ENCODE measurements around the gene TGIF1.
"Not testable (repeated sequence)": the region's sequence is repeated elsewhere in the genome, so short reads cannot be mapped to it uniquely, and the experiment has no call there.

The TGIF1 gene

DNA sequence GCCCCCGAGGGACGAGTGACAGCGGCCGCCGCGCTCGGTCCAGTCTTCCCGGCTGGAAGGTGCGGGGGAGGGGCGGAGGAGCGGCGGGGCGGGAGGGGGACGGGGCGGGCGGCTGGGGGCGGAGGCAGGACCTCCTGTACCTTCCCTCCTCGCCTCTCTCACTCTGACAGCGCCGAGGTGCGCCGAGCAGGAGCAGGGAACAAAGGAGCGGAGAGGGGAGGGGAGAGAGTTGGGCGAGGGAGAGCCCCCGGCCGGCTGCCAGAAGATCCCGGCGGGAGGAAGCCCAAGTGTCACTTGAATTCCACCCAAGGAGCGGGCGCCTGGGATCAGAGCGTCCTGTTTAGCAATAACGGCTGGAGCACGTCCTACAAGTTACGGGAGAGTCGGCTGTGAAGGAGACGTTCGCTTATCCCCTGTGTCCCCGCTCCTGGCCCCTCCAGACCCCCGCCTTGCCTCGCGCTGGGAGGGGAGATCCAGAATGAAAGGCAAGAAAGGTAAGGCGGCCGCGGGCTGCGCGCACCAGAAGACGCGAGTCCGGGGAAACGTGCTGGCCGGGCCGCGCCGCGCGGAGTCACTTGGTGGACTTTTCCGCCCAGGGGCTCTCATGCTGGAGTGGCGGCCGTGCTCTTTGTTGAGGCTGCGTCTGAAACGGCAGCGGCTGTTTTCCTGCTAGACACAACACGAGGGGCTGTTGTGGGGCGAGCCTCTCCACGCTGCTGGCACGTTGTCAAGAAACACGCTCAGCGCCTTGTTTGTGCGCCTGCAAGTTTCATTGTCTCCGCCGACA lies at the start of gene TGIF1:
TSS of gene TGIF1 (plus strand) at position 161 of the 787 bp plus-strand sequence. CDS start at position 479, 318 bp downstream.
- DNase-seq = peak; percentile 83

DNA sequence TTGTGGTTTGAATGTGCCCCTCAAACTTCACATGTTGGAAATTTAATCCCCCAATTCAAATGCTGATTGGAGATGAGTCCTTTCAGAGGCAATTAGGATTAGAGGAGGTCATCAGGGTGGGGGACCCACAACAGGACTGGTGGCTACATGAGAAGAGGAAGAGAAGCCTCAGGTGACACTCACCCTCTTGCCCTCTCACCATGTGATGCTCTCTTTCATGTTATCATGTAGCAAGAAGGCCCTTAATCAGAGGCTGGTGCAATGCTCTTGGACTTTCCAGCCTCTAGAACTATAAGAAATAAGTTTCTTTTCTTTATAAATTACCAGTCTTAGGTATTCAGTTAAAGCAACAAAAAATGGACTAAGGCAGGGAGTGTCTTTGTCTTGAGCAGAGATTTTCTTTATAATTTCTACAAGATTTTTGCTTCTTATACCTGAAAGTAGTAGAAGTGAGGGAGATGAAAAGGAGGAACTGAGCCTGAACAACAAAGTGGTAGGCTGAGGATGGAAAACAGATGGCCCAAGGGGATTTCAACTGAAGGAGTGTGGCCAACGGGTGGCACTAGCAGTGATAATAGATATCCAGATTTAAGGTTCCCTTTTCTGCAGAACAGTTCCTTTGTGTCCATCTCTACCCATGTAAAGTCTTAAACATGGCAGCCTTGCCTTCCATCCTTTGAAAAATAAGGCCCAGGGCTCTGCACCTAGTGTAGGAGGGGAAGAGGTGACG lies 49.2 kb upstream of the TGIF1 start:
- no peak for DNase-seq

GRCh38 chr18:3401669-3402620 lies 48.0 kb upstream of the TGIF1 start:
- DNase-seq = no peak

DNA sequence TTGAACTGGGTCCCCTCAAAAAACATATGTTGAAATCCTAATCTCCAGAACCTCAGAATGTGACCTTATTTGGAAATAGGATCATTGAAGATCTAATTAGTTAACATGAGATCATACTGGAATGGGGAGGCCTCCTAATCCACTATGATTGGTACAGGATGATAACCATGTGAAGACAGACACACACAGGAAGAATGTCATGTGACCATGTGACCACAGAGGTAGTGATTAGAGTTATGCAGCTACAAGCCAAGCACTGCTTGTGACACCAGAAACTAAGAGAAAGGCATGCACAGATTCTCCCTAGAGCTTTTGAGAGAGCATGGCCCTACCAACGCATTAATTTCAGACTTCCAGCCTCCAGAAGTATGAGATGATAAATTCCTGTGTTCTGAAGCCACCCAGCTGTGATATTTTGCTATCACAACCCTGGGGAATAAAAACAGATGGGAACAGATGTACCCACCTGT lies 47.0 kb upstream of the TGIF1 start:
- peak; percentile 31 for DNase-seq

DNA sequence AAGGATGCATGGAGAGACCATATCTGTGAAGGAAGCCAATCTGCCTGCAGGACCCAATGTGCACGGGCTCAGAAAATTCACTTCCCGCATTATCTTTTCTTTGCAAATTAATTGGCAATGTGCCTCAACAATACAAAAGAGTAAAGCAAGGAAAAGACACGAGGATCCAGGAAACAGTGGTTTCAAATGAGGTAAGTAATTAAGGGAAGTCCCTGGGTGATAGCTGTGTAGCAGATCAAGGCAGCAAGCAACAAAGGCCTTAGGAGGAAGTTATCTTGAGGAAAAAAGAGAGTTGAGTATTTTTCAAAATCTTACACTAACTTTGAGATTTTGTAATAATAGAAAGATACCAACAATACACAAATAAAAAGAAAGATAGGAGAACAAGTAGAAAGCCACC lies 44.3 kb upstream of the TGIF1 start:
- no peak for DNase-seq

DNA sequence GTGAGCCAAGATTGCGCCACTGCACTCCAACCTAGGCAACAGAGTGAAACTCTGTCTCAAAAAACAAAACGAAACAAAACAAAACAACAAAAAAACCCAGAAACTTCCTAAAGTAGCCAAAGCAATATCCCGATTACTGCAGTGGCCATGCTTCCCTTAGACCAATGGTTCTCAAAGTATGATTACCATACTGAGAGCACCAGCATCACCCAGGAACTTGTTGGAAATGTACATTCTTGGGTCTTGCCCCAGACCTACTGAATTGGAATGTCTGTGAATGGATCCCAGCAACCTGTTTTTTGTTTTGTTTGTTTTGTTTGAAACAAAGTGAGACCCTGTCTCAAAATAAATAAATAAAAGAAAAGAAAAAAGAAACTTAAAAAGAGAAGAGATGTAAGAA lies 41.9 kb upstream of the TGIF1 start:
- no peak for DNase-seq

DNA sequence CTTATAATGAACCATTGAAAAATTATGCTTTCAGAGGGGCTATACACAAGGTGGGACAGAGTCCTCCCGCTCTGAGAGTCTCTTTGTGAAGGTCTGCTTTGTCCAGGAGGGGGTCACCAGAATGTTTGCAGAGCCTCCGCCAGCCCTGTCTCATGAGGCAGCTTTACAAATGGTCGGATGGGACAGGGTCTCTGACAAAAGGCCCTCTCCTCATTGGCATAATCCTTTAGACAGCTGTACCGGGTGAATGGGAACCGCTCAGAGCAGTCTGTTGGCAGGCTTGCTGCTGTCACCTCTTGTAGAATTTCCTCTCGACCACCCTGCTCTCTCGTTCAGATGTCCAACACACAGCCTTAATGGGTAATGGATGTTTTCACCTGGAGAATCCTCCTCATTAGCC lies 40.2 kb upstream of the TGIF1 start:
- DNase-seq = no peak

- DNase-seq = no peak
Measured at GRCh38 chr18:3410273-3410672, 39.7 kb upstream of the TGIF1 start.

- not testable (repeated sequence) for DNase-seq
Measured at GRCh38 chr18:3410876-3411275, 39.1 kb upstream of the TGIF1 start.

DNA sequence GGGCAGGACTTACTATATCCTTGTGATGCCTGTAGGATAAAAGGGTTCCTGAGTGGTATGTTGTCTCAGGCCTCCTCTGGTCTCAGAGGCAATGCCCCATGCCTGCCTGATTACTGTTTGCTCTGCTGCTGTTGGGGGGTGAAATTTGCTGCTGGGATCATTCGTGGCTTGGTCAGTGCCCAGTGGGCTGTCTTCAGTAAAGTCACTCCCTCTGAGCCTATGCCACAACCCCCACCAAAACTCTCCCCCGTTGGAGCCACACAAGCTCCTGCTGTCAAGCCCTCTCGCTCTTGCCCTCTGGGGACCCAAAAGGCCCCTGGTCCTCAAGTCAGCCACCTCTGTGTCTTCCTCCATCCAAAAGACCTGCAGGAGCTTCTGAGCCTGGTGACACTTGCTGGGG lies 38.6 kb upstream of the TGIF1 start:
- DNase-seq = no peak

- peak; percentile 36 for DNase-seq
Measured at GRCh38 chr18:3411854-3412268, 38.1 kb upstream of the TGIF1 start.

DNA sequence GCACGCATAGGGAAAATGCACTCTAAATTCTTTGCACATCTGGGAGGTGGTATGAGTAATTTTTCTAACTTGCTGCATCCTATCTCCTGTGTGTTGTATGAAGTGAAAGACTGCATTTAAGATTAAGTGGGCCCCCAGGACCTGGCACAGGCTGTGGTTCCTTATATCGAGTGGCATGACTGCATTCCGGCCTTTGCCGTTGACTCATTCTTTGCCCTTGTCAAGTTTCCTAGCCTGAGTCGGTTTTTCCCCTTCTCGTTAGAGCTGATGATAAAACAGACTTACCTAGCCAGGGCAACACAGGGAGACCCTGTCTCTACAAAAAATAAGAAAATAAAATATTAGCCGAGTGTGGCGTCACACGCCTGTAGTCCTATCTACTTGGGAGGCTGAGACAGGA lies 37.4 kb upstream of the TGIF1 start:
- not testable (repeated sequence) for DNase-seq

GRCh38 chr18:3415110-3415509 lies 34.9 kb upstream of the TGIF1 start:
- DNase-seq = no peak

DNA sequence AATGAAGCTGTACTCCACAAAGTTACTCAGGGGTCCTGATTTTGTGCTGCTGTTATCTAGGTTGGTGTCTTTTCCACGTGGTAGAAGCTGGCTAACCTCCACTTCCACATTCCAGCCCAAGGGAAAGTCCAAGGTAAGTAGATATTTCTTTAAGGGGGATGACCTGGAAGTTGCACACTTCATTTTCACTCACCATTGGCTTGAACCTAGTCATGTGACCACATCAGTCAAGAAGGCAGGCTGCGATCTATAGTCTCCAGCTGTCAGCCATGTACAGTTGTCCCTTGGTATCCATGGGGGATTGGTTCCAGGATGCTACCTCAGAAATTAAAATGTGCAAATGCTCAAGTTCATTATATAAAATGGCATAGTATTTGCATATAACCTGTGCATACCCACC lies 31.9 kb upstream of the TGIF1 start:
- no peak for DNase-seq

GRCh38 chr18:3420919-3421279 lies 29.1 kb upstream of the TGIF1 start:
- no peak for DNase-seq

DNA sequence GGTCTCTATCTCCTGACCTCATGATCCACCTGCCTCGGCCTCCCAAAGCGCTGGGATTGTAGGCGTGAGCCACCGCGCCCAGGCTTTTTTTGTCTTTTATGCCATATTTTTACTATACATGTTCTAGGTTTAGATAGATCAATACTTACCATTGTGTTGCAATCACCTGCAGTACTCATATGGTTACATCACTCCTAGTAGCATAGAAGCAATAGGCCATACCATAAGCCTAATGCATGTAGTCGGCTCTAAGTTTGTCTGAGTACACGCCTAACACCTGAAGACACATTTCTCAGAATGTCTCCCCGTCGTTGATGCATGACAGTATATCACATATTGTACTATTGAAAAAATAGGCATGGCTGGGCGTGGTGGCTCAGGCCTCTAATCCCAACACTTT lies 27.1 kb upstream of the TGIF1 start:
- no peak for DNase-seq

GRCh38 chr18:3424280-3424890 lies 25.6 kb upstream of the TGIF1 start:
- no peak for DNase-seq

GRCh38 chr18:3425030-3425429 lies 24.9 kb upstream of the TGIF1 start:
- no peak for DNase-seq

GRCh38 chr18:3425446-3425845 lies 24.5 kb upstream of the TGIF1 start:
- no peak for DNase-seq

DNA sequence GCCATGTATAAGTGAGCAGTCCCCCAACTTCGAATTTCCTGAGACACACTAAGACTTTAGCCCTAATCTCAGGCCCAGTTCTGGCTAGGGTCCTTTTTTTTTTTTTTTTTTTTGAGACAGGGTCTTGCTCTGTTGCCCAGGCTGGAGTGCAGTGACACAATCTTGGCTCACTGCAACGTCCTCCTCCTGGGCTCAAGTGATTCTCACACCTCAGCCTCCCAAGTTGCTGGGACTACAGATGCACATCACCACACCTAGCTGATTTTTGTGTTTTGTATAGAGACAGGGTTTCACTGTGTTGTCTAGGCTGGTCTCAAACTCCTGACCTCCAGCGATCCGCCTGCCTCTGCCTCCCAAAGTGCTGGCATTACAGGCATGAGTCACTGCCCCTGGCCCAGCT lies 23.9 kb upstream of the TGIF1 start:
- no peak for DNase-seq

- DNase-seq = no peak
Measured at GRCh38 chr18:3427944-3428343, 22.0 kb upstream of the TGIF1 start.

- DNase-seq = no peak
Measured at GRCh38 chr18:3429121-3429520, 20.9 kb upstream of the TGIF1 start.

GRCh38 chr18:3434685-3435084 lies 15.3 kb upstream of the TGIF1 start:
- no peak for DNase-seq

All from CD4-positive, alpha-beta T cell treated with Interleukin-17A for 1 hour (primary cell).